Sigmoid colon (tissue), 4 donors: ENCODE data around the gene SPC24.

Source experiments
- EP300 ChIP-seq, 4 donors: sonication (generic); formaldehyde crosslinking; IDR thresholded peaks; one replicate each; pipeline ENCODE4 v1.6.1; 2017; ENCODE audit warnings: antibody characterized with exemption in 4 of 4
- POLR2A ChIP-seq, 2 donors: fragments of 450-650 bp; IDR thresholded peaks; one replicate each; pipeline ENCODE4 v1.6.1; 2016; ENCODE audit warnings: antibody characterized with exemption in 2 of 2, mild to moderate bottlenecking in 2 of 2, moderate library complexity in 2 of 2
- TF ChIP-seq, protein P1 (sequence below), 4 experiments: fragments of 450-650 bp in 3 of 4; fragments of 200-600 bp in 1 of 4; IDR thresholded peaks; one replicate each; pipeline ENCODE4 v1.5.1; 2016 to 2019; ENCODE audit warnings: antibody characterized with exemption in 4 of 4, mild to moderate bottlenecking in 3 of 4, moderate library complexity in 2 of 4

DNA sequence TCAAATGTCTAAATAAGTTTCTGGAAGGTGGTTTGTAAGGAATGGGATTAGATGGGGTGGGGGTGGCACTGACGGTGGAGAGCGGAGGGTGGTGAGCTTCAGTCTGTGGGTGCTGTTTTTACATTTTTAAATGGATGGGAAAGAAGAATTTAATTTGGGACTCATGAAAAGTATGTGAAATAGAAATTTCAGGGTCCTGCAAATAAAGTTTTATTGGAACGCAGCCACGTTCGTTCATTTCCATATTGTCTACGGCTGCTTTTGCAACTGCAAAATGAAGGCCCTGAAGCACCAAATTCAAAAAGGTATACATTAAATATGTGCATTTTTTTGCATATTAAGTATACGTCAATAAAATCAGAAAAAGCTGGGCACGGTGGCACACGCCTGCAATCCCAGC lies 31.9 kb upstream of the SPC24 start:
- TF ChIP-seq, protein P1, sequence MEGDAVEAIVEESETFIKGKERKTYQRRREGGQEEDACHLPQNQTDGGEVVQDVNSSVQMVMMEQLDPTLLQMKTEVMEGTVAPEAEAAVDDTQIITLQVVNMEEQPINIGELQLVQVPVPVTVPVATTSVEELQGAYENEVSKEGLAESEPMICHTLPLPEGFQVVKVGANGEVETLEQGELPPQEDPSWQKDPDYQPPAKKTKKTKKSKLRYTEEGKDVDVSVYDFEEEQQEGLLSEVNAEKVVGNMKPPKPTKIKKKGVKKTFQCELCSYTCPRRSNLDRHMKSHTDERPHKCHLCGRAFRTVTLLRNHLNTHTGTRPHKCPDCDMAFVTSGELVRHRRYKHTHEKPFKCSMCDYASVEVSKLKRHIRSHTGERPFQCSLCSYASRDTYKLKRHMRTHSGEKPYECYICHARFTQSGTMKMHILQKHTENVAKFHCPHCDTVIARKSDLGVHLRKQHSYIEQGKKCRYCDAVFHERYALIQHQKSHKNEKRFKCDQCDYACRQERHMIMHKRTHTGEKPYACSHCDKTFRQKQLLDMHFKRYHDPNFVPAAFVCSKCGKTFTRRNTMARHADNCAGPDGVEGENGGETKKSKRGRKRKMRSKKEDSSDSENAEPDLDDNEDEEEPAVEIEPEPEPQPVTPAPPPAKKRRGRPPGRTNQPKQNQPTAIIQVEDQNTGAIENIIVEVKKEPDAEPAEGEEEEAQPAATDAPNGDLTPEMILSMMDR (IDR thresholded peaks at IDR 0.05): no peak
- TF ChIP-seq EP300 (IDR thresholded peaks at IDR 0.05): no peak
- no peak for TF ChIP-seq POLR2A (IDR thresholded peaks at IDR 0.05)
